Renal pelvis (tissue), 12 donors: ENCODE measurements around the gene FAH. TPM values are rescaled to one million over a fixed set of nuclear protein-coding genes. Genes with fewer than 3 reads are reported as not detected.
"Not testable (repeated sequence)": the region's sequence is repeated elsewhere in the genome, so short reads cannot be mapped to it uniquely, and the experiment has no call there.

Experiments
- DNase-seq: peaks from one replicate; pipeline ENCODE4 v3.0.0-alpha.2; 2013
- long read RNA-seq, 16 experiments: transcript quantifications; one replicate each; lab custom pipeline, GENCODE V29; 2026
- polyA plus RNA-seq, 3 donors: library from polyadenylated mRNA; unstranded; fragments of 120-200 nt; gene quantifications; one replicate each; pipeline ENCODE4 v1.2.1, GENCODE V29; 2013; ENCODE audit not compliant: insufficient read length in 3 of 3

Gene FAH
- 10 to 100 TPM; 35.1 to 42.7 (median 39.9) TPM for polyA plus RNA-seq
- long read RNA-seq, donor 1, transcript FAH-213 (14 exons, 1,549 nt): major isoform, 7 of 11 reads
- long read RNA-seq, donor 1, partial matches to known transcripts: 0 of 11 reads
- long read RNA-seq, donor 1, other reads (novel, unspliced or antisense): 0 of 11 reads
- long read RNA-seq, donor 2, transcript FAH-202 (15 exons, 2,152 nt): major isoform, 6 of 14 reads
- long read RNA-seq, donor 2, transcript FAH-213 (14 exons, 1,549 nt): major isoform, 6 of 14 reads
- long read RNA-seq, donor 2, partial matches to known transcripts: 0 of 14 reads
- long read RNA-seq, donor 2, other reads (novel, unspliced or antisense): 0 of 14 reads
- long read RNA-seq, donor 3, partial matches to known transcripts: 0 of 11 reads
- long read RNA-seq, donor 3, other reads (novel, unspliced or antisense): 0 of 11 reads
- long read RNA-seq, donor 4, transcript FAH-213 (14 exons, 1,549 nt): major isoform, 8 of 14 reads
- long read RNA-seq, donor 4, partial matches to known transcripts: 0 of 14 reads
- long read RNA-seq, donor 4, other reads (novel, unspliced or antisense): 0 of 14 reads
- long read RNA-seq, donor 5, partial matches to known transcripts: 0 of 6 reads
- long read RNA-seq, donor 5, other reads (novel, unspliced or antisense): 0 of 6 reads
- long read RNA-seq, donor 6, transcript FAH-213 (14 exons, 1,549 nt): major isoform, 10 of 17 reads
- long read RNA-seq, donor 6, transcript FAH-202 (15 exons, 2,152 nt): minor isoform, 5 of 17 reads
- long read RNA-seq, donor 6, partial matches to known transcripts: 0 of 17 reads
- long read RNA-seq, donor 6, other reads (novel, unspliced or antisense): 0 of 17 reads
- long read RNA-seq, donor 7, partial matches to known transcripts: 0 of 8 reads
- long read RNA-seq, donor 7, other reads (novel, unspliced or antisense): 0 of 8 reads
- long read RNA-seq, donor 8, partial matches to known transcripts: 0 of 2 reads
- long read RNA-seq, donor 8, other reads (novel, unspliced or antisense): 0 of 2 reads
- long read RNA-seq, donor 9, transcript FAH-213 (14 exons, 1,549 nt): major isoform, 11 of 27 reads
- long read RNA-seq, donor 9, partial matches to known transcripts: 8 of 27 reads
- long read RNA-seq, donor 9, other reads (novel, unspliced or antisense): 0 of 27 reads
- long read RNA-seq, donor 10, partial matches to known transcripts: 0 of 11 reads
- long read RNA-seq, donor 10, other reads (novel, unspliced or antisense): 0 of 11 reads
- long read RNA-seq, donor 11, transcript FAH-213 (14 exons, 1,549 nt): major isoform, 5 of 11 reads
- long read RNA-seq, donor 11, partial matches to known transcripts: 0 of 11 reads
- long read RNA-seq, donor 11, other reads (novel, unspliced or antisense): 0 of 11 reads
- long read RNA-seq, donor 12, transcript FAH-213 (14 exons, 1,549 nt): major isoform, 9 of 16 reads
- long read RNA-seq, donor 12, partial matches to known transcripts: 0 of 16 reads
- long read RNA-seq, donor 12, other reads (novel, unspliced or antisense): 0 of 16 reads
- long read RNA-seq, donor 13, partial matches to known transcripts: 0 of 4 reads
- long read RNA-seq, donor 13, other reads (novel, unspliced or antisense): 0 of 4 reads
- long read RNA-seq, donor 14: 0 reads
- long read RNA-seq, donor 15: 0 reads
- long read RNA-seq, donor 16, partial matches to known transcripts: 6 of 16 reads
- long read RNA-seq, donor 16, other reads (novel, unspliced or antisense): 0 of 16 reads

DNA sequence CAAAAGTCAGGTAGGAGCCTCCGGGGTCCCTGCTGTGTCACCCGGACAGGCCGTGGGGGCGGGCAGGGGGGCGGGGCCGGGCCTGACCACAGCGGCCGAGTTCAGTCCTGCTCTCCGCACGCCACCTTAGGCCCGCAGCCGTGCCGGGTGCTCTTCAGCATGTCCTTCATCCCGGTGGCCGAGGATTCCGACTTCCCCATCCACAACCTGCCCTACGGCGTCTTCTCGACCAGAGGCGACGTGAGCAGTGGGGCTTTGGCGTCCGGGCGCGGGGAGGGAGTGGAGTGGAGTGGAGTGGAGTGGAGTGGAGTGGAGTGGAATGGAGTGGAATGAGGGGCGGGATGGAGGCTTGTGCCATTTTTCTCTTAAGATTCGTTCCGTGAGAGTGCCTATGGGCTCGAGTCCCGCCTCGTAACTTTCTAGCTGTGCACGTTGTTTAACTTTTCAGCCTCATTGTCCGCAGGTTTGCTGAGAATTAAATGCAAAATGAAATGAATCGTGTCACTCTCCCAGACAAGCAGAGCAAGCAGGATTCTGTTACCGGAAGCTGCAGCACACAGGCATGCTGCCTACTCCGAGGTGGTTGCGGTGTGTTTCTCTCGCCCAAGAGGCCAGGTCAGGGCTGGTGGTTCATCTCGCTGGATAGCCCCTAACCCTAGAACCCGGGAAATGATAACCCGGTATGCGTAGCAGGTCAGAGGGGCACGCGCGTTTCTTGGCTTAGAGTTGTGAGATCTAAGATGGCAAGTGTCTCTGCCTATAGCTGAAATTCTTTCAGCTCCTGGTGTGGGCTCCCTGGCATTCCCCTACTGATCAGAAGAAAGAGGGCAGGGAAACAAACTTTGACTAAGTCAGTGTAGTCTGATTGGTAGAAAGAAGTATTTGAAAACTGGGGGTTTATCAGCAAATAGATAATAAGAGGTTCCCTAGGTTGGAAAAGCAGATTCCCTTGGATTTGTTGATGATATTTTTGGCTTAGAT is at the start of gene FAH:
TSS of gene FAH (plus strand) at position 104 of the 981 bp plus-strand sequence. CDS start at position 160, 56 bp downstream.
- DNase-seq: peak; percentile 42

DNA sequence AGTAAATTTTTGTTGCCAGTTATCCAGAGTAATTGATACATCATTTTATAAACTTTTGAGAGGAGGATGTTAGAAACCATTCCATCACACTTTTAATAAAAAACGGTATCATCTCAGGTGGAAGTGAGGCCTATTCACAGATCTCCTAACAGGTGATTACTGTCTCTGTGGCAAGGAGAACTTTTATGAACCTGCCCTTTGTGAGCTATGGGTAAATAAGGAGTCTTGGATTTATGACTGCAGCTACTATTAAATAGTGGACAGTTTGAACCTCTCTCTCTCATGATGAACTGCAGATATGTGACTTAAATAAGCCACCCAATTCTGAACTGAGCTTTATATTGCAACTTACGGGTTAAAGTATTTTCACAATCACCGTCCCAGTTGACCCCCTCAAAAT is 47.6 kb upstream of the FAH start:
- DNase-seq: no peak

DNA sequence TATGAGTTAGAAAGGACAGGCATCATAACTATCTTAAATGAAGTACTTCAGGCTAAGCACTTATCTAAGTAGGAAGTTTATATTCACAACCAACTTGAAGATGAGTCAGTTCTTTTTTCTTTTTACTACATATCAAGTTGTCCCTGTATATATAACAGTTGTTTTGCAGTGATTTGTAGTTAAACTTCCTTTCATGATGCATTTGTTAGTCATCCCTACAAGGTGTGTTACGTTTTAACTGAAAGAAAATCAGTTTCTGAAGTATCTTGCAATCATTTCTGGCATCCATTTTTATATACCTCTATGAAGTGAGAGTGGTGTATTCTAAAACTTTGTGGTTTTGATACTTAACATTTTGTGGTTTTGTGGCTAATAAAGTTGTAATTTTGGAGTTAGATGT is 47.2 kb upstream of the FAH start:
- DNase-seq: no peak

DNA sequence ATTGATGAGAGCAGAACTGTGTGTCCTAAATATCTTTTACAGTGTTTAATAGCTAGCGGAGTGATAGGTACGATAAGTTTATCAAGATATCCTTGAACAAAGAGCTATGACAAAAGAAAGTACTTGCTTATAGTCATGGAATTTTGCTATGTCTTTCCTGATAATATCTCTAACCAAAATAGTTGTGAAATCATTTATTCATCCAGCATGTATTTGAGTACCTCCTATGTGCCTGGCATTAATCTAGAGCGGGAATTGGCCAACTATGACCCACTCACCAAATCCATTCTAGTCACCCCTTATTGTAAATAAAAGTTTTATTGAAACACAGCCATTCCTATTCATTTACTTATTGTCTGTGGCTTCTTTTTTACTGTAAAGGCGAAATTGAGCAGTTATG is 46.7 kb upstream of the FAH start:
- DNase-seq: no peak

DNA sequence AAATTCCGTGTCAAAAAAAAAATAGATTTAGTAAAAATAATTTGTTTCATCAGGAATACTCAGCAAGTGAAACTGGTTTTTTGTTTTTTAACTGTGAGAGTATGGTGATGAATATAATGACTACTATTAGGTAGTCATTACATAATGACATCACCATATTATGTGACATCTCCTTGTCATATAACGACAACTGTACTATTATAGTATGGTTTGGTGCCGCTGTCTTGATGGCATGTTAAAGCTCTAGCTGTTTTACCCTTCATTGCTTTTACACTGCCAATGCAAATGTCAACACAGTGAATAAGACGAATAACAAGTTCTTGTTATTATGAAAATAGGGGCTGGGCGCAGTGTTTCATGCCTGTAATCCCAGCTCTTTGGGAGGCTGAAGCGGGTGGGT is 45.6 kb upstream of the FAH start:
- DNase-seq: no peak

DNA sequence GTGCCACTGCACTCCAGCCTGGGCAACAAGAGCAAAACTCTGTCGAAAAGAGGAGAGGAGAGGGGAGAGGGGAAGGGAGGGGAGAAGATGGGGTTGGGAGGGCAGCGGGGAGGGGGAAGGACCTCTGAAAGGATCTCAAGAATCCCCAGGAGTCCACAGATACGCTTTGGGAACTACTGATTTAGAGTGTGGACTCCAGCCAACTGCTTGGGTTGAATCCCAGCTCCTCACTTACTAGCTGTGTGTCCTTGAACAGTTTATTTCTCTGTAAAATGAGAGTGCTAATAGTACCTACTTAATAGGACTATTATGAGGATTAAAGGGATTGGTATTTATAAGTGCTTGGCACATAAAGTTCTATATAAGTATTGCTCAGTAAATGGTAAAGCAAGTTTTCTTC is 45.0 kb upstream of the FAH start:
- no peak for DNase-seq

DNA sequence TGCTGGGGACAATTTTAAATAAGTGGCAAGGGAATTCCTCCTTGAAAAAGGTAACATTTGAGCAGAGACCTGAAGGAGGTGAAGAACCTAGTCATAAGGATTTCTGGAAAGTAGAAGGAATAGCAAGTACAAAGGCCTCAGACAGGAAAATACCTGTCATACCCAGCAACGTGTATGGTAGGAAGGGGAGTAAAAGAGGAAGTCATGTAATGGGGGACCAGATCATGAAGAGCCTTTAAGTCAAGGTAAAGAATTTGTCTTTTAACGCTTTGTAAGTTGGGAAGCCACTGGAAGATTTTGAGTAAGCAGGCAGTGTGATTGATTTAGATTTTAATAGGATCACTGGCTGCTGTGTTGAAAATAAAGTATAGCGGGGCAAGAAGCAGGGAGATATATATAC is 43.4 kb upstream of the FAH start:
- no peak for DNase-seq

DNA sequence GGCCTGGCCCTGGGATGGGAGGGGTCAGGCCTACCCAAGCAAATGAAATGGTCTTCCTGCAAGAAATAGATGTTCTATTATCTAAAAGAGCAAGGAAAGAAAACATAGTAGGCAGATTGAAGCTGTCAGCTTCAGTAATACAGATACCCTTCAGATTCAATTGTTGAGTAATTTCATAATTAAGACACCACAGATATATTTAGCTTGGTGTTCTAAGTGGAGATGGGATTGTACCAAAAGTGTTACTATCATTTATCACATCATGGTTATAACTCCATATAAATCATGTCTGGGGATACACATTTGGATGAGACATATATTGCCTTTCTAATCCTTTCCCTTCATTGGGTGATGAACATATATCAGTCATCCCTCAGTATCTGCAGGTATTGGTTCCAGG is 41.9 kb upstream of the FAH start:
- DNase-seq: no peak

DNA sequence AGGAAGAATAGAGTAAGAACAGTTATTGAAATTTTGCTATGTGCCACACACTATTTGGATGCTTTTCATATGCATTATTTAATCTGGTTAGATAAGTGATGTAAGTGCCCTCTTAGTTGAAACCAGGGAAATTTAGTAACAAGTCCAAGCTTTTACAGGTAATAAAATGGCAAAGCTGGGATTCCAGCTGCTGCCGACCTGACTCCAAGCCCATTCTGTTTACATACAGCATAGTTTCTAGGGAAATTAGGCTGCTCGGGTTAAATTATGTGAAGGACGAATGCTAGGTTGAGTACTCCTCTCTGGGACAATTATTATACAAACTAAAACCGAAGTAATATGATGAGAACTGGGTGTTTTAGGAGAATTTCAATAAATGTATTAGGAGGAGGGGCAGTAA is 38.7 kb upstream of the FAH start:
- no peak for DNase-seq

DNA sequence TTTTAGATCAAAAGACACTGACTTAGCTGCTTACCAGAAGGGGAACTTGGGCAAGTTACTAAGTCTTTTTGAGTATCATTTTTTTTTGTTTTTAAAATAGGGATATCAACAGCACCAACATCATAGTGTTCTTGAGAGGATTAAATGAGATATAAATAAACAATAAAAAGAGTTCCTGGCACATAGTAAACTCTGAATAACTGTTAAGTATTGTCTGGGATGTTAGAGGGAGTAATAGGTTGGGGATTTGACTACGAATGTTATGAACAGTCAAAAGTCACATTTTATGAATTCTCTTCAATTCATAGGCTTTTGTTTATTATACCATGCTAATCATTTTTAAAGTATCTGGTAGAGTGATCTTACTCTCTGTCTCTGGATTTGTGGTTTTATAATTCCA is 37.8 kb upstream of the FAH start:
- no peak for DNase-seq

DNA sequence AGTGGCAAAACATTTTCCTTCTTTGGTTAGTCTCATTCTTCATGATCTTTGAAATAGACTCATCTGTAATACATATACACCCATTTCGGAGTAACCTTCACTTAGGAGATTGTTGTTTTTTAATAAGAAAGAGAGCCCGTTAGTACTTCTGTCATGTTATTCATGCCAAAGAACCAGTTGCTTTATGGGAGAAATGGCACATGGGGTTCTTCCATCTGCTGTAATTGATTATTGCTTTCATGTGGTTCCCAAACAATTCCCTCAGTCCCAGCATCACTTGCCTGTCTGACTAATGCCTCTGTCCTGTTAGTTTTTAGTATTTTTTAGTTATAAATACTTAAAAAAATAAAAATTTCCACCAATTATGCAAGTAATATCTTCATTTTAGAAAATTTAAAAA is 33.8 kb upstream of the FAH start:
- no peak for DNase-seq

DNA sequence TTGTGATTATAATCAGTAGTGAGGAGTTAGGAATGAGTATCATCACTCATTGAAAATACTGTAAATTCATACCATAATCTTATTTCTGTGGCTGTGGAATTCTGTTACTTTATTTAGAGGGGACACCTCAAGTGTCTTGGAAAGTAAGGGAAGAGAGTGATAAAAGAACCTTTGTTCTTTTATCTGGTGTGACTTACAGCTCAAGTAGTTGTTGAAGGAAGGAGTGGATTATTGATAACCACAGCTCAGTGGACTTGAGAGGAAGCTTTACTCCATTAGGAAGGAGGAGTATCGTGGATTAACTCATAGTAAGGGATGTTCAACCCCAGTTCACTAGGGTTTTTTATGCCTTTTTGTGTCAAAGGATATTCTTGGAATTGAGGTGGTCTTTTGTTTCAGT is 32.2 kb upstream of the FAH start:
- no peak for DNase-seq

DNA sequence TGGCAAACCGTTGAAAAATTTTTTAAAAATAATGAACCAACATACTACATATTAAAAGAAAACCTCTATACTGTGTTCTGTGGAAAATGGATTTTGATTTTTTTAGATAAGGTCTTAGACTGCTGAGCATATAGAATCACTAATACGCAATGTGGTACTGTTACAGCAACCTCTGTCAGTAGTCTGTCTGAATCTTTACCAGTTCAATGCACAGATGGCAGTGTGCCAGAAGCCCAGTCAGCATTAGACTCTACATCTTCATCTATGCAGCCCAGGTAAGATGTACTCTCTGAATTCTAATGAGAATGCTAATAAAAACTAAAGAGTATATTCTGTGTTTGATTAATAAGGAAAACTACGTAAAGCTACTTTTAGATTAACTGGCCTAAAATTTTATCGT is 31.3 kb upstream of the FAH start:
- no peak for DNase-seq

DNA sequence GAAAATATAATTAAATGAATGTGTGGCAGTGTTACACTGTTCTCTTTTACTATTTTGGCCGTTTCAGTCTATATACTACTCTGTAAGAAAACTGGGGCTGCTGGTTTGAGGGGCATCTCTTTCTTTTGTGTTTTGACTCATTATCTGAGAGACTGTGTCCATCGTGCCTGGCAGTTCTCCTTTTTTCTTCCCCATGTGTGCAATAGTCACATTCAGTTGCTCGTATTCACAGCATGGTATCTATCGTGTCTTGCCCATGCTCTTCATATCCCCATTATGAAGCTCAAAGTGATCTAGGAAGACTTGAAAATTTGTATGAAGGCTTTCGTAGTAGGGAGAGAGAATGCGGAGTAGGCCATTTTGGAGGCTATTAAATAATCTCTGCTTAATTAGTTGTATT is 29.8 kb upstream of the FAH start:
- DNase-seq: no peak

DNA sequence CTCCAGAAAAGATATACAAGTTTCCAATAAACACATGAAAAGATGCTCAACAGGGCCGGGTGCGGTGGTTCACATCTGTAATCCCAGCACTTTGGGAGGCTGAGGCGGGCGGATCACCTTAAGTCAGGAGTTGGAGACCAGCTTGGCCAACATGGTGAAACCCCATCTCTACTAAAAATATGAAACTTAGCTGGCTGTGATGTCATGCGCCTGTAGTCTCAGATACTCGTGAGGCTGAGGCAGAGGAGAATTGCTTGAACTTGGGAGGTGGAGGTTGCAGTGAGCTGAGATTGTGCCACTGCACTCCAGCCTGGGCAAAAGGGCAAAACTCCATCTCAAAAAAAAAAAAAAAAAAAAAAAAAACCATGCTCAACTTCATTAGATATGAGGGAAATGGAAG is 25.5 kb upstream of the FAH start:
- DNase-seq: not testable (repeated sequence)

DNA sequence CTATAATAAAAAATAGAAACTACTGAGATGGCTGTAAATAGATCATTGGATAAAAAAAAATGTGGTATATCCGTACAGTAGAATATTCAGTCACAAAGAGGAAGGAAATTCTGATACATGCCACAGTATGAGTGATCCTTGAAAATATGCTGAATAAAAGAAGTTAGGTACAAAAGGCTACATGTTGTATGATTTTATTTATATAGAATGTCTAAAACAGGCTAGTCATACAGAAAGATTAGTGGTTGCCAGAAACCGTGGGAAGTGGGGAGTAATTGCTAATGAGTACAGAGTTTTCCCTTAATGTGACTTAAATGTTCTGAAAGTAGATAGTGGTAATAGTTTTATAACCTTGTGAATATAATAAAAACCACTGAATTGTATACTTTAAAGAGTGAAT is 24.9 kb upstream of the FAH start:
- DNase-seq: no peak

DNA sequence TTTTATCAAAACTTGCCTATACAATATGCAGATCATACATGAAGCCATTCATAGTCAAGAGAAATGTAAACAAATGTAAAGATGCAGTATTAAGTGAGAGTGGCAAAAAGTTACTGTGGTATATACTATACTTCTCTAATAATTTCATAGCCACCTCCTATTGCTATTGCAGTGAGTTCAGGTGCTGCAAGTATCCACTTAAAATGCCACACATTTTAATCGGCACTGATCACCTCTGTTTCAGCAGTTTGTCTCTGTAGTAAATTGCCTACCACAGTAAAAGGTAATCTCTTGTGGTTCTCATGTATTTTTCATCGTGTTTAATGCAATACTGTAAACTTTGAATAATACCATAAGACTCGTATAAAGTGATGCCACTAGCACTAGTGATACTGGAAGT is 20.4 kb upstream of the FAH start:
- no peak for DNase-seq

DNA sequence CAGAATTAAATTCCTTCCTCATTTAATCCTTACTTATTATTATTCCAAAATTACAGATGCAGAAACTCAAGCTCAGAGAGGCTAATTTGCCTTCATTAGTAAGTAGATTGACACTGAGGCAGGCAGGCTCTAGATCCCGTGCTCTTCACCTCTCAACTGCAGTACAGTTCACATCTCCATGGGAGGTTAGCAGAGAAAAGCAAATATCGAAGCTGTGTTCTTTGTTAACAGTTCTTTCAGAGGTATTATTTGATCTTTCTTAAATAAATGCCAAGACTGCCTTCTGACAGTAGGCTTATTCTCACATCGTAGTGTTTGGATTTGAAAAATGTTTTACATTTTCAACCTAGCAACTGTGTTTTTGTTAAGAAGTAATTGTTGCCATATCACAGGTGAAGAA is 15.9 kb upstream of the FAH start:
- no peak for DNase-seq

DNA sequence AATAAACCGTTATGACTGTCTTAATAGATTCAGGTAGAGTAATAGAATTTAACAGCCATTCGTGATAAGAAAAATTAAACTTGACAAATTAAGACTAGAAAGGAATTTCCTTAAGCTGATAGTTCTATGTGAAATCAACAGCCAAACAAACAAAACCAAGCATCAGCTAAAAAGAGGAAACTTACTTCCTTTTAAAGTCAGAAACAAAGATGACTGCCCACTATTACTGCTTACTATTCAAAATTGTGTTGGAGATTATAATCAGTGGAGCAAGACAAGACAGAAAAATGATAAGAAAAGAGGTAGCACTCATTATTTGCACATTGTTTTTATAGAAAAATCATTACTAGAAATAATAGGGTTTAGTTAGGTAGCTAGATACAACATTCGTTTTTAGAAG is 13.8 kb upstream of the FAH start:
- DNase-seq: no peak

DNA sequence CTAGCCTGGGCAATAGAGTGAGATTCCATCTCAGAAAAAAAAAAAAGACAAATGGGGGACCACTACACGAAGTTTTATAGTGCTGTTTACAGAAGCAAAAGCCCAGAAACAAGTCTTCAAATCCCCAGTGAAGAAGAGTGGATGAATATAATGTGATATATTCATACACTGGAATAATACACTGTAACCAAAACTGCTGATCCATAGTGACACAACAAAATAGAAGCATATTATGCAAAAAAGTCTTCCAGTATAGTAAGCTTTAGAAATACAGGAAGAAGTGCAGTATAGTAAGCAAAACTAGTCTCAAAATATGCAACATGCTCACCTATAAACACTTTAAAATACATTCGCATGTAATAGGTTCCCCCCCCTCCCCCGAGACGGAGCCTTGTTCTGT is 11.9 kb upstream of the FAH start:
- no peak for DNase-seq
